Suprapubic skin (tissue), 4 donors: ENCODE results near the gene IL3. TPM values are rescaled to one million over a fixed set of nuclear protein-coding genes. Genes with fewer than 3 reads are reported as not detected.

Source experiments
- DNase-seq, 2 donors: peaks; one replicate each; pipeline ENCODE4 v3.0.0-alpha.2; 2019; ENCODE audit warnings: low spot score in 2 of 2
- H3K27ac ChIP-seq: fragments of 200-600 bp; sonication (generic); one replicate; pipeline ENCODE4 v1.5.1; 2019
- H3K27me3 ChIP-seq: fragments of 200-600 bp; sonication (generic); one replicate; pipeline ENCODE4 v1.5.1; 2019
- H3K36me3 ChIP-seq: fragments of 200-600 bp; sonication (generic); one replicate; pipeline ENCODE4 v1.5.1; 2019
- H3K4me1 ChIP-seq: fragments of 200-600 bp; sonication (generic); one replicate; pipeline ENCODE4 v1.5.1; 2019
- H3K4me3 ChIP-seq: fragments of 200-600 bp; sonication (generic); one replicate; pipeline ENCODE4 v1.5.1; 2019; ENCODE audit warnings: mild to moderate bottlenecking
- H3K9me3 ChIP-seq: fragments of 200-600 bp; sonication (generic); one replicate; pipeline ENCODE4 v1.5.1; 2019
- EP300 ChIP-seq: sonication (generic); formaldehyde crosslinking; IDR thresholded peaks from one replicate; pipeline ENCODE4 v1.6.1; 2017; ENCODE audit warnings: antibody characterized with exemption
- POLR2A ChIP-seq, 2 donors: fragments of 450-650 bp; IDR thresholded peaks; one replicate each; pipeline ENCODE4 v1.6.1; 2017; ENCODE audit warnings: antibody characterized with exemption in 2 of 2, mild to moderate bottlenecking in 2 of 2, moderate library complexity in 2 of 2
- POLR2AphosphoS5 ChIP-seq, 3 donors: sonication (generic); formaldehyde crosslinking; IDR thresholded peaks; one replicate each; pipeline ENCODE4 v1.6.1; 2017; ENCODE audit warnings: antibody characterized with exemption in 3 of 3
- WGBS: methylation state at CpG from one replicate; pipeline ENCODE4 v1.1.5; 2018; 5-methylcytosine and 5-hydroxymethylcytosine counted together
- total RNA-seq, 4 donors: library from RNA; depleted of rRNA; stranded (reverse); fragments of >200 nt; gene quantifications; one replicate each; pipeline ENCODE4 v1.1.0, GENCODE V29; 2016
- TF ChIP-seq, protein P1 (sequence below), 2 donors: fragments of 200-600 bp in 1 of 2; fragments of 450-650 bp in 1 of 2; sonication (generic) in 1 of 2; IDR thresholded peaks; one replicate each; pipeline ENCODE4 v1.5.1; 2016 to 2019; ENCODE audit warnings: antibody characterized with exemption in 2 of 2, mild to moderate bottlenecking in 1 of 2, moderate library complexity in 1 of 2

Gene IL3
- total RNA-seq, 4 donors from 2014 or later, result not detected

DNA sequence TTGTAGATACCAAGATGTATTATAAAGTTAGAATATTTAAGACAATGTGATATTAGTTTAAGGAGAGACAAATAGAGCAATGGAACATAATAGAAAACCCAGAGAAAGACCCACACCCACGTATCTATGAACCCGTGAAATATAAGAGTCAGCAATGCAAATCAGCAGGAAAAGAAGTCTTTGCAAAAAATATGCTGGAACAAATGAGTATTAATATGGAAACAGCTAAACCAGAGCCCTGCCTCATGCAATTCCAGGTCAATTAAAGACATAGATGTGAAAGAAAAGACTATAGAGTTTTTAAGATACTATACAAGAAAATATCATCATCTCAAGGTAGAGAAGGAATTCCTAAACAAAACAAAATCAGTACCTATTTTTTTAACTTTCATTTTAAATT, 23.1 kb upstream of the IL3 start:
- H3K36me3 ChIP-seq, result no peaks in the 10 kb centered on the region
- TF ChIP-seq, protein P1, sequence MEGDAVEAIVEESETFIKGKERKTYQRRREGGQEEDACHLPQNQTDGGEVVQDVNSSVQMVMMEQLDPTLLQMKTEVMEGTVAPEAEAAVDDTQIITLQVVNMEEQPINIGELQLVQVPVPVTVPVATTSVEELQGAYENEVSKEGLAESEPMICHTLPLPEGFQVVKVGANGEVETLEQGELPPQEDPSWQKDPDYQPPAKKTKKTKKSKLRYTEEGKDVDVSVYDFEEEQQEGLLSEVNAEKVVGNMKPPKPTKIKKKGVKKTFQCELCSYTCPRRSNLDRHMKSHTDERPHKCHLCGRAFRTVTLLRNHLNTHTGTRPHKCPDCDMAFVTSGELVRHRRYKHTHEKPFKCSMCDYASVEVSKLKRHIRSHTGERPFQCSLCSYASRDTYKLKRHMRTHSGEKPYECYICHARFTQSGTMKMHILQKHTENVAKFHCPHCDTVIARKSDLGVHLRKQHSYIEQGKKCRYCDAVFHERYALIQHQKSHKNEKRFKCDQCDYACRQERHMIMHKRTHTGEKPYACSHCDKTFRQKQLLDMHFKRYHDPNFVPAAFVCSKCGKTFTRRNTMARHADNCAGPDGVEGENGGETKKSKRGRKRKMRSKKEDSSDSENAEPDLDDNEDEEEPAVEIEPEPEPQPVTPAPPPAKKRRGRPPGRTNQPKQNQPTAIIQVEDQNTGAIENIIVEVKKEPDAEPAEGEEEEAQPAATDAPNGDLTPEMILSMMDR (IDR thresholded peaks at IDR 0.05), result no peak
- no peak for TF ChIP-seq POLR2AphosphoS5 (IDR thresholded peaks at IDR 0.05)
- no peak for TF ChIP-seq EP300
- H3K27me3 ChIP-seq, result no peaks in the 10 kb centered on the region
- WGBS, result 44% methylated on average over 2 of the region's 2 CpGs
- H3K27ac ChIP-seq, result no peak overlapping the region
- no peak for DNase-seq
- H3K9me3 ChIP-seq, result peaks cover 4% of the 10 kb centered on the region
- no peak overlapping the region for H3K4me3 ChIP-seq
- H3K4me1 ChIP-seq, result no peaks in the 10 kb centered on the region

DNA sequence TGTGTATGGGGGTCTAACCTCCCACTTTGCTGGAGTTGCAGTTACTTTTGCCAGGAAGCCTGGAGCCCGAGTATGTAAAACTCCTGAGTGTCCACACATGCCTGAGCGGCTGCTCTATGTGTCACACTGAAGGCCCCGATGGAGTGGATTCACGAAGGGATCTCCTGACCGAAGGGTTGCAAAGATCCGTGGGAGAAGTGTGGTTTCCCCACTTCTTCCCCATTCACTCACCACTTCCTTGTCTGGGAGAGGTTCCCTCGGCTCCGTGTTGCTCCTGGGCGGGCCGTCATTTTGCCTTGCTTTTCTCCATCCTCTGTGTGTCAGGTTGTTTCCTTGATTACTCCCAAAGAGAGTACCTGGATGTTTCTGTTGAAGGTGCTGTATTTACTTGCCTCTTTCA, 16.2 kb upstream of the IL3 start:
- Histone ChIP-seq H3K9me3 (no peaks in the 10 kb centered on the region), H3K4me1 (no peaks in the 10 kb centered on the region), H3K4me3 (no peak overlapping the region), H3K36me3 (no peaks in the 10 kb centered on the region), H3K27me3 (peaks cover 13% of the 10 kb centered on the region), H3K27ac (no peak overlapping the region)
- 76% methylated on average over 10 of the region's 10 CpGs for WGBS
- DNase-seq, result peak in 1 of 2 donors; percentile 48
- no peak for TF ChIP-seq POLR2A (IDR thresholded peaks at IDR 0.05)
- TF ChIP-seq EP300, result no peak
- TF ChIP-seq POLR2AphosphoS5 (IDR thresholded peaks at IDR 0.05), result no peak
- TF ChIP-seq, protein P1 (IDR thresholded peaks at IDR 0.05), result no peak

- no peaks in the 10 kb centered on the region for H3K9me3 ChIP-seq
- H3K36me3 ChIP-seq, result no peaks in the 10 kb centered on the region
- peaks cover 13% of the 10 kb centered on the region for H3K27me3 ChIP-seq
- H3K4me3 ChIP-seq, result no peak overlapping the region
- H3K4me1 ChIP-seq, result no peaks in the 10 kb centered on the region
- 84% methylated on average over 7 of the region's 7 CpGs for WGBS
- DNase-seq, result peak; percentile 37 to 57
- TF ChIP-seq POLR2AphosphoS5 (IDR thresholded peaks at IDR 0.05), result no peak
- TF ChIP-seq, protein P1 (IDR thresholded peaks at IDR 0.05), result no peak
- TF ChIP-seq EP300, result no peak
- TF ChIP-seq POLR2A (IDR thresholded peaks at IDR 0.05), result no peak
- no peak overlapping the region for H3K27ac ChIP-seq
Observed at GRCh38 chr5:132046880-132047299, 13.6 kb upstream of the IL3 start.

- no peaks in the 10 kb centered on the region for H3K27me3 ChIP-seq
- H3K4me1 ChIP-seq, result no peaks in the 10 kb centered on the region
- no peak overlapping the region for H3K4me3 ChIP-seq
- no peak for DNase-seq
- no peaks in the 10 kb centered on the region for H3K36me3 ChIP-seq
- H3K9me3 ChIP-seq, result no peaks in the 10 kb centered on the region
- WGBS, result 57% methylated on average over 4 of the region's 4 CpGs
- TF ChIP-seq POLR2AphosphoS5 (IDR thresholded peaks at IDR 0.05) (no peak), POLR2A (IDR thresholded peaks at IDR 0.05) (no peak), EP300 (no peak)
- TF ChIP-seq, protein P1 (IDR thresholded peaks at IDR 0.05), result no peak
- no peak overlapping the region for H3K27ac ChIP-seq
Observed at GRCh38 chr5:132049093-132049492, 11.4 kb upstream of the IL3 start.

DNA sequence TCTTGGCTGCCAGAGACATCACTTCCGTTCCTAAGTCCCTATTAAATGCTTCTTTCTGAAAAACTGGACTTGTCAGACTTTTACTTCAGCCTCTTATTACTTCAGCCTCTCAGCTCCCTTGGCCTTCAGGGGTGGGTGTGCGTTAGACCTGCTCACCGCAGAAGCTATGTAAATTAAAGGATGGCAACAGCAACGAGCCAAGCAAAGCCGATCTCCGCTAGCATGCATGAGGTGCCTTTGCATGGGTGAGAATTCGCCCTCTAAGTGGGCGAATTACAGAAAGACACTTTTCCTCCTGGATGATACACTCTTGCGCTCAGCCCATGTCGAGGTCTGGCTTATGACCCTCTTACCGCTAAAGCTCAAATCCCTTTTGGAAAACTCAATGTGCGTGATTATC, 10.9 kb upstream of the IL3 start:
- no peaks in the 10 kb centered on the region for H3K9me3 ChIP-seq
- H3K27ac ChIP-seq, result no peak overlapping the region
- no peak for TF ChIP-seq POLR2A (IDR thresholded peaks at IDR 0.05)
- no peak for TF ChIP-seq POLR2AphosphoS5 (IDR thresholded peaks at IDR 0.05)
- TF ChIP-seq EP300, result no peak
- TF ChIP-seq, protein P1 (IDR thresholded peaks at IDR 0.05), result no peak
- H3K4me3 ChIP-seq, result no peak overlapping the region
- peak in 1 of 2 donors; percentile 52 for DNase-seq
- 92% methylated on average over 12 of the region's 12 CpGs for WGBS
- no peaks in the 10 kb centered on the region for H3K36me3 ChIP-seq
- no peaks in the 10 kb centered on the region for H3K27me3 ChIP-seq
- no peaks in the 10 kb centered on the region for H3K4me1 ChIP-seq
